KOPT-K1 (cell line): ENCODE data around the gene EML3.

ENCODE experiments used
- H3K27ac ChIP-seq: fragments of 200-600 bp; sonication (generic); 2 replicates; pipeline ENCODE4 v1.5.1; 2016; ENCODE audit warnings: antibody characterized with exemption, mild to moderate bottlenecking, low read depth, low read length; ENCODE audit not compliant: poor library complexity, severe bottlenecking
- H3K36me3 ChIP-seq: fragments of 200-600 bp; sonication (generic); 2 replicates; pipeline ENCODE4 v1.5.1; 2017; ENCODE audit warnings: antibody characterized with exemption, mild to moderate bottlenecking, low read length, moderate library complexity; ENCODE audit not compliant: insufficient read depth
- H3K9me3 ChIP-seq: fragments of 200-600 bp; sonication (generic); 2 replicates; pipeline ENCODE4 v1.5.1; 2017; ENCODE audit warnings: antibody characterized with exemption, low read length, mild to moderate bottlenecking; ENCODE audit not compliant: insufficient read depth, poor library complexity, severe bottlenecking

Gene EML3

DNA sequence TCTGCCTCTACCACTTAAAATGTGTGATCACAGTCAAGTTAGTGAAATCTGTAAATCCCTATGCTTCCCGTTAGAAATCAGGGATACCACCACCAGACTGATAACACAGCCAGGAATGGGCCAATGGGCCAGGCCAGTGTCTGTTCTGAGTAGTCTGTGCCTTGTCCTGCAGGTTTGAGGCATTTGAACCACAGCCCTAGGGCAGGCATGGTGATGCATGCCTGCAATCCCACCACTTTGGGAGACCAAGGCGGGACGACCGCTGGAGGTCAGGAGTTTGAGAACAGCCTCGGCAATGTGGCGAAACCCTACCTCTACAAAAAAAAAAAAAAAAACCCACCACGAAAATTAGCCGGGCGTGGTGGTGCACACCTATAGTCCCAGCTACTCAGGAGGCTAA is 53.9 kb downstream of the EML3 start:
- H3K27ac ChIP-seq: peak overlapping the region; percentile 22
- no peaks in the 10 kb centered on the region for H3K9me3 ChIP-seq
- peaks cover 69% of the 10 kb centered on the region for H3K36me3 ChIP-seq

- H3K27ac ChIP-seq: peak overlapping the region; percentile 84
- H3K9me3 ChIP-seq: no peaks in the 10 kb centered on the region
- H3K36me3 ChIP-seq: peaks cover 53% of the 10 kb centered on the region
Measured at GRCh38 chr11:62556875-62557631, 55.5 kb downstream of the EML3 start.

- Histone ChIP-seq H3K36me3 (peaks cover 45% of the 10 kb centered on the region), H3K9me3 (no peaks in the 10 kb centered on the region), H3K27ac (peak overlapping the region; percentile 84)
Measured at GRCh38 chr11:62556108-62556874, 56.3 kb downstream of the EML3 start.

DNA sequence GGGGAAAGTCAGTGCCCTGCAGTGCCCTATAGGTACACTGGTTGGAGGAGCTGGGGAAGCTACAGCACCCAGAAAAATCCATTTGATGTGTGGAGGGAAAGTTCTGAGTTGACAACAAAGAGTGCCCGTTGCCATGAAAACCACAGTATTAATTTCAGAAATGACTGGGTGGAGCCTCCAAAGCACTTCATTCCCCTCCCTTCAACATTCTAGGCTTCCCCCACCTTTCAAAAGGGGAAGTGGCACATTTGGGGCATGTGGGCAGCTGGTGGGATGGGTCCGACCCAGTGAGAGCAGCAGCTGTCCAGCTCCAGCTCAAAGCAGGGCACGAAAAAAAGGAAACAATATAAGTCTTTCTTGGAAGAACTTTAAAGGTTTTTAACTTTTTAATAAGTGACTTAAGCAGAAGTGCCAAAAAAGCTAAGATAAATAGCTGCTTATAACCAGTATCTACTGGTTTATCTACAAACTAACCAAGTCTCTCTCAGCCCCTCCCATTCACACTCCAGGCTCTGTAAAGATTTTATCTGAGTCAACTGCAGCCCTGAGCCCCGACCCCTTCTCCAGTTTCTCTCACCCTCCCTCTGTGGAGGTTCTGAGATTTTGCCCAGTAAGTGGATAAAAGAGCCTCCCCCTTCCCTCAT is 57.0 kb downstream of the EML3 start:
- Histone ChIP-seq H3K36me3 (peaks cover 38% of the 10 kb centered on the region), H3K27ac (peak overlapping the region; percentile 84), H3K9me3 (no peaks in the 10 kb centered on the region)

DNA sequence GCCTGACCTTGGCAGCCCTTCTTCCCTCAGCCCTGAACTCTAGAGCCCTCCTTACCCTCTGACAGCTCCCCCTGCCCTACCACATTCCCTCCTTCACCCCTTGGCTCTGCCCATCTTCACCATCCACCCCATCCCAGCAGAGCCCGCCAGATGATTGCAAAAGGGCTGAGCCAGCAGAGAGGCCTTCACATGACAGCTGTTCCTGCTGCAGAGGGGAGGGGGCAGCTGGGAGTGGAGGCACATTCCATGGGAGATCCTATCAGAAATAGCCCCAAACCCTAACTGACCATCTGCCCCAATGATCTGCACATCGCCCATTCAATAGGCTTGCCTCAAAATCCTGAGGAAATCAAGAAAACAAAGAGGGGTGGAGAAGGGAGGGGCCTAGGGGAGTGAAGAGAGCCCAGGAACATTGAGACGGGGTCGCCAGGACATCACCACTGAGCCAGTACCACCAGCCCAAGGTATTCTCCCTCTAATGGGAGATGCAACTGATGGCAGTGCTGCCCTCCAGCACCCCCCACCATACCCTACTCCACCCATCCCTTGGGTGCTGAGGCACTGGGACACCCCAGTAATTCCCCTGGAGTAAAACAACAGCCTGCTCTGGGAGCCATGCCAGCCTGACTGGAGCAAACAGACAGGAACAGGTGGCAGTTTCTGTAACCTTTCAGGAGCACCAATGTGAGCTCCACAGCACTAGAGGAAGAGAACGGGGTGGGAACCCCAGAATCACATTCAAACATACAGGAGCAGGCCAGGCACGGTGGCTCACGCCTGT is 58.0 kb downstream of the EML3 start:
- H3K27ac ChIP-seq: peak overlapping the region; percentile 84

DNA sequence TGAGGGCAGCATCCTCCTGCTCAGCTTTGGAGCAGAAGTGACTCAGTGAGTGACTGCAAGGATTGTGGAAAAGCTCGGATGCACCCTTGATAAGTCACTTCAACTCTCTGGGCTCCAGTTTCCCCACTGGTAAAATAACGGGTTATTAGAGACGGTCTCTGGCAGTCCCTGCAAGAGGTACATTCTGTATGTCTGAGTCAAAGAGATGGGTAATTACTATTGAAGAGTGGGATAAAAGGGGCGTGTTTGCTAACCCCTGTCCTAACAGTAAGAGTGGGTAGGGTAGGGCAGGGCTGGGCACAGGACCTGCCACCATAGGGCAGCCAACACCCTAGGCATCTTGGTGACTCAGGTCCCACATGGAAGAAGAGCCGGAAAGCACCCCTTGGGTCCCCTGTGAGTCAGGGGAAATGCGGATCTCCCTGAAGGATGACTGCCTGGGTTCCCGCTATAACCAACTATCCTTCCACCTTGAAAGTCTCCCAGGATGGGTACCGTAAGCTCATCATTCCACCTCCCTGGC is 58.7 kb downstream of the EML3 start:
- Histone ChIP-seq H3K27ac (peak overlapping the region; percentile 84), H3K36me3 (peaks cover 22% of the 10 kb centered on the region), H3K9me3 (no peaks in the 10 kb centered on the region)

More for the DNA sequence above, 58.0 kb downstream of the EML3 start:
- Histone ChIP-seq H3K36me3 (peaks cover 28% of the 10 kb centered on the region), H3K9me3 (no peaks in the 10 kb centered on the region)

GRCh38 chr11:62553080-62553838 is 59.3 kb downstream of the EML3 start:
- H3K9me3 ChIP-seq: no peaks in the 10 kb centered on the region
- peaks cover 15% of the 10 kb centered on the region for H3K36me3 ChIP-seq
- peak overlapping the region; percentile 84 for H3K27ac ChIP-seq

GRCh38 chr11:62552485-62553079 is 60.0 kb downstream of the EML3 start:
- H3K27ac ChIP-seq: peak overlapping the region; percentile 84
- H3K36me3 ChIP-seq: peaks cover 9% of the 10 kb centered on the region
- no peaks in the 10 kb centered on the region for H3K9me3 ChIP-seq
